Nephron (organoid): ENCODE results near the gene POU6F2.

Experiments
- H3K27ac Mint-ChIP-seq, 3 experiments: 2 replicates each; pipeline ENCODE4 v1.8.0; 2020; ENCODE audit warnings: mixed read lengths in 3 of 3, mild to moderate bottlenecking in 2 of 3, moderate library complexity in 1 of 3
- H3K27me3 Mint-ChIP-seq: 2 replicates; pipeline ENCODE4 v1.8.0; 2021; ENCODE audit warnings: low read depth, mild to moderate bottlenecking, moderate library complexity, mixed read lengths
- H3K36me3 Mint-ChIP-seq: 2 replicates; pipeline ENCODE4 v1.8.0; 2020; ENCODE audit warnings: low read depth, mixed read lengths
- H3K4me1 Mint-ChIP-seq: 2 replicates; pipeline ENCODE4 v1.8.0; 2020; ENCODE audit warnings: mixed read lengths
- H3K4me3 Mint-ChIP-seq, 3 experiments: 2 replicates each; pipeline ENCODE4 v1.8.0; 2020; ENCODE audit warnings: mild to moderate bottlenecking in 3 of 3, mixed read lengths in 3 of 3, moderate library complexity in 2 of 3
- H3K9me3 Mint-ChIP-seq: 2 replicates; pipeline ENCODE4 v1.8.0; 2020; ENCODE audit warnings: mixed read lengths
- CTCF ChIP-seq, 3 experiments: fragments of 200-600 bp; sonication (generic); IDR thresholded peaks; one replicate each; pipeline ENCODE4 v1.5.0; 2021; ENCODE audit warnings: antibody characterized with exemption in 3 of 3; ENCODE audit not compliant: unreplicated experiment in 3 of 3

POU6F2 gene

GRCh38 chr7:39095875-39096619 is 118.3 kb downstream of the POU6F2 start:
- H3K27ac Mint-ChIP-seq, result no peak overlapping the region
- H3K9me3 Mint-ChIP-seq, result no peaks in the 10 kb centered on the region
- no peaks in the 10 kb centered on the region for H3K36me3 Mint-ChIP-seq
- H3K27me3 Mint-ChIP-seq, result no peaks in the 10 kb centered on the region
- no peak for TF ChIP-seq CTCF (IDR thresholded peaks at IDR 0.05; ENCODE audit: unreplicated experiment in 3 of 3)
- no peak overlapping the region for H3K4me3 Mint-ChIP-seq
- no peaks in the 10 kb centered on the region for H3K4me1 Mint-ChIP-seq

GRCh38 chr7:39098506-39098905 is 120.8 kb downstream of the POU6F2 start:
- Mint-ChIP-seq H3K27me3 (no peaks in the 10 kb centered on the region), H3K4me3 (no peak overlapping the region), H3K36me3 (no peaks in the 10 kb centered on the region), H3K9me3 (no peaks in the 10 kb centered on the region), H3K27ac (no peak overlapping the region), H3K4me1 (no peaks in the 10 kb centered on the region)
- no peak for TF ChIP-seq CTCF (IDR thresholded peaks at IDR 0.05; ENCODE audit: unreplicated experiment in 3 of 3)

GRCh38 chr7:39099146-39099545 is 121.4 kb downstream of the POU6F2 start:
- Mint-ChIP-seq H3K27me3 (no peaks in the 10 kb centered on the region), H3K9me3 (no peaks in the 10 kb centered on the region), H3K36me3 (no peaks in the 10 kb centered on the region), H3K4me1 (no peaks in the 10 kb centered on the region), H3K27ac (no peak overlapping the region), H3K4me3 (no peak overlapping the region)
- no peak for TF ChIP-seq CTCF (IDR thresholded peaks at IDR 0.05; ENCODE audit: unreplicated experiment in 3 of 3)

GRCh38 chr7:39100270-39100669 is 122.6 kb downstream of the POU6F2 start:
- H3K9me3 Mint-ChIP-seq, result no peaks in the 10 kb centered on the region

GRCh38 chr7:39102234-39102633 is 124.5 kb downstream of the POU6F2 start:
- Mint-ChIP-seq H3K4me1 (no peaks in the 10 kb centered on the region), H3K27me3 (no peaks in the 10 kb centered on the region), H3K27ac (no peak overlapping the region), H3K4me3 (no peak overlapping the region), H3K9me3 (no peaks in the 10 kb centered on the region), H3K36me3 (no peaks in the 10 kb centered on the region)
- no peak for TF ChIP-seq CTCF (IDR thresholded peaks at IDR 0.05; ENCODE audit: unreplicated experiment in 3 of 3)

More at GRCh38 chr7:39100270-39100669, 122.6 kb downstream of the POU6F2 start:
- no peak overlapping the region for H3K4me3 Mint-ChIP-seq
- no peaks in the 10 kb centered on the region for H3K4me1 Mint-ChIP-seq
- H3K27me3 Mint-ChIP-seq, result no peaks in the 10 kb centered on the region
- no peak overlapping the region for H3K27ac Mint-ChIP-seq
- no peak for TF ChIP-seq CTCF (IDR thresholded peaks at IDR 0.05; ENCODE audit: unreplicated experiment in 3 of 3)
- H3K36me3 Mint-ChIP-seq, result no peaks in the 10 kb centered on the region

- Mint-ChIP-seq H3K4me3 (no peak overlapping the region), H3K27ac (no peak overlapping the region), H3K9me3 (no peaks in the 10 kb centered on the region), H3K36me3 (no peaks in the 10 kb centered on the region), H3K4me1 (no peaks in the 10 kb centered on the region), H3K27me3 (no peaks in the 10 kb centered on the region)
- no peak for TF ChIP-seq CTCF (IDR thresholded peaks at IDR 0.05; ENCODE audit: unreplicated experiment in 3 of 3)
Measured at GRCh38 chr7:39105720-39106119, 128.0 kb downstream of the POU6F2 start.
